Prostate gland (tissue), 2 donors: ENCODE measurements around the gene RPS27L.

Experiments
- CTCF ChIP-seq, 4 experiments: fragments of 200-600 bp in 2 of 4; fragments of 450-650 bp in 2 of 4; sonication (generic) in 2 of 4; IDR thresholded peaks; 1 replicate in 3 of 4; 2 replicates in 1 of 4; pipeline ENCODE4 v1.5.1; 2016 to 2019; ENCODE audit warnings: antibody characterized with exemption in 4 of 4, mild to moderate bottlenecking in 2 of 4, moderate library complexity in 2 of 4
- POLR2AphosphoS5 ChIP-seq: sonication (generic); formaldehyde crosslinking; IDR thresholded peaks from one replicate; pipeline ENCODE4 v1.6.1; 2017; ENCODE audit warnings: antibody characterized with exemption

DNA sequence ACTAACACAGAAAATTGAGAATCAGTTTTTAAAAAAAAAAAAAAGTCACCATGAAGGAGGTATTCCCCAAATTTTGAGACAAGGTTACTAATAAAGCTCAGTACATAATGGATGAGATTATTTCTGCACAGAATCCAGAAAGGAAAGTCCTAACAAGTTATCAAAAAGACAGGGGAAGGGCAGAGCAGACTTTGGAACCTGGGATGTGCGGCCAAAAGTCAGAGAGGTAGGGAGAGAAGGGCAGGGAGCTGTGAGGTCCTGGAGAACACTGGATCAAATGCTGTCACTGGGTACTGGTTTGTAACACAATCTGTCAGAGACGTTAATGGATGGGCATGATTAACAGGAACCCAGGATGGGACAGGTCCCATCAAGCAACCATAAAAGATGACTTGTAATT is 47.8 kb downstream of the RPS27L start:
- TF ChIP-seq CTCF (IDR thresholded peaks at IDR 0.05) (no peak), POLR2AphosphoS5 (no peak)
